GM12864 (cell line): Measurements from ENCODE around the gene DCTN1.

ENCODE experiments used
- DNase-seq: peaks from one replicate; pipeline ENCODE4 v3.0.0-alpha.2; 2011; ENCODE audit warnings: low read depth
- H3K4me3 ChIP-seq: 2 replicates; pipeline ENCODE4 v1.5.1; 2011; ENCODE audit warnings: mild to moderate bottlenecking, low read depth, low read length, control low read depth
- TF ChIP-seq, protein P1 (sequence below): IDR thresholded peaks from 2 replicates; pipeline ENCODE4 v1.5.1; 2011; ENCODE audit warnings: low read depth, mild to moderate bottlenecking, moderate library complexity, low read length, control low read depth, inconsistent platforms; ENCODE audit errors: missing control alignments

Gene DCTN1

DNA sequence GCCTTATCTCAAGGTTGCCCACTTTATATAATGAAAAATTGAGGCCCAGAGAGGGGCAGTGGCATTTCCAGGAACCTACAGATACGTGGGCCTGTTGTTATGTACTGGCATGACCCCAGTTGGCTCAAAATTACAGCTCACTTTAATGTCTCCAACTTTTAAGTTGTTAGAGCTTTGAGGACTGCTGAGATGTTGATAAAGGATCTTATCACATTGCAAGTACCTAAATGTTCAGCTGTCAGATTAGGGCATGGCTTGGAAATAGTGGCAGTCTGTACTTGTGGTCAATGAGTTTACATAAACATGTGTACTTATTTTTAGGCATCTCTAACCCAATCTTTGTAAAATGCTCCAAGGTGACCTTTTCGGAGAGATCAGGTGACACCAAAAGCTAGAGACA, 51.5 kb downstream of the DCTN1 start:
- no peak overlapping the region for H3K4me3 ChIP-seq
- TF ChIP-seq, protein P1, sequence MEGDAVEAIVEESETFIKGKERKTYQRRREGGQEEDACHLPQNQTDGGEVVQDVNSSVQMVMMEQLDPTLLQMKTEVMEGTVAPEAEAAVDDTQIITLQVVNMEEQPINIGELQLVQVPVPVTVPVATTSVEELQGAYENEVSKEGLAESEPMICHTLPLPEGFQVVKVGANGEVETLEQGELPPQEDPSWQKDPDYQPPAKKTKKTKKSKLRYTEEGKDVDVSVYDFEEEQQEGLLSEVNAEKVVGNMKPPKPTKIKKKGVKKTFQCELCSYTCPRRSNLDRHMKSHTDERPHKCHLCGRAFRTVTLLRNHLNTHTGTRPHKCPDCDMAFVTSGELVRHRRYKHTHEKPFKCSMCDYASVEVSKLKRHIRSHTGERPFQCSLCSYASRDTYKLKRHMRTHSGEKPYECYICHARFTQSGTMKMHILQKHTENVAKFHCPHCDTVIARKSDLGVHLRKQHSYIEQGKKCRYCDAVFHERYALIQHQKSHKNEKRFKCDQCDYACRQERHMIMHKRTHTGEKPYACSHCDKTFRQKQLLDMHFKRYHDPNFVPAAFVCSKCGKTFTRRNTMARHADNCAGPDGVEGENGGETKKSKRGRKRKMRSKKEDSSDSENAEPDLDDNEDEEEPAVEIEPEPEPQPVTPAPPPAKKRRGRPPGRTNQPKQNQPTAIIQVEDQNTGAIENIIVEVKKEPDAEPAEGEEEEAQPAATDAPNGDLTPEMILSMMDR: no peak
- DNase-seq: no peak

DNA sequence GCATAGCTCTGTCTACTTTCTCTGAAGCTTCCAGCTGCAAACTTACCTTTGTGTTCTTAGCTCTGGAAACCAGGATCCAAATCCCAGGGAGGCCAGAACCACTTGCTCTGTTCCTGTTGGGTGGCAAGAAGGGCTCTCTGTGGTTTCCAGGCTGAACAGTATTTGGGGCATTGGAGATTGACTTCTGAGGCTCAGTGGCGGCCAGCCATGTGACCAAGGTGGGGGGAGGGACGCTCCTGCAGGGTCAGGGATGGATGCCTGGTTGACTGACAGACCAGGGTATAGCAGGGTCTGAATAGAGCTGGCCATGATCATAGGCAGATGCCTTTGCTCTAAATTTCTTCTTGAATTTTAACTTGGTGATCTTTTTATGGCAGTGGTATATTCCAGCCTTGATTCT, 52.0 kb downstream of the DCTN1 start:
- no peak overlapping the region for H3K4me3 ChIP-seq
- no peak for DNase-seq
- TF ChIP-seq, protein P1: no peak

DNA sequence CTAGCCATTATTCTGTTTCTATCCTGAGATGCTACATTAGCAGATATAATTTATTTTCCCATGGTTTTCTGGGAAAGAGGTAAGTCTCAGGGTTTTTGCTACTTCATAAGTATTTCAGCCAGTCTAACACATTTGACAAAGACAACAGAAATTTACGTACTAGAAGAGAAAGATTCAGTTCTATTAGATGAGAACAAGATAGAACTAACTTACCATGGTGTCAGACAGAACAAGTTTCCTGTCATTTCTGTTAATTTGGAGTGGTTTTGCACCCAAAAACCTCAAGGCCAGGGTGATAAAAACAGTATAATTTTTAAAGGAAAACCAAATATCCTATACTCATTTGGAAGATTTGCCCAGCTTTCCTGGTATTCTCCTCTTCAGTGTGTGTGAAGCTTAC, 52.5 kb downstream of the DCTN1 start:
- H3K4me3 ChIP-seq: no peak overlapping the region
- DNase-seq: no peak
- TF ChIP-seq, protein P1: no peak

DNA sequence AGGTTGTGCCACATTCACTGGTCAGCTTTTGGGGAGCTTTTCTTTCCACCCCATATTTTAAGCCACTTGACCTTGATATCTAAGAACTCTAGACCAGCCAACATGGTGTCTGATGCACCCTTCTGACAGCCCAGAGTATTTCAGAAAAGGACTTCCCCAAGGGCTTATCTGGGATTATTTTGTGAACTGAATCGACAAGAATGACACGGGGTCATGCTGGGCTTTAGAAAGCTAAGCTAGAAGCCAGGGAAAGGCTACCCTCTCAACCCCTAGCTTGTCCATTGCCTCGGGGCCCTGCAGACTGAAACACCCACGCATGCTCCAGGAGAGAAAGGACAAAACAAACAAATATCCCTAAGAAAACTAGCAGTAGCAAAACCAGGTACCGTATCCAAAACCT, 52.9 kb downstream of the DCTN1 start:
- TF ChIP-seq, protein P1: peak; percentile 19
- no peak for DNase-seq
- no peak overlapping the region for H3K4me3 ChIP-seq

DNA sequence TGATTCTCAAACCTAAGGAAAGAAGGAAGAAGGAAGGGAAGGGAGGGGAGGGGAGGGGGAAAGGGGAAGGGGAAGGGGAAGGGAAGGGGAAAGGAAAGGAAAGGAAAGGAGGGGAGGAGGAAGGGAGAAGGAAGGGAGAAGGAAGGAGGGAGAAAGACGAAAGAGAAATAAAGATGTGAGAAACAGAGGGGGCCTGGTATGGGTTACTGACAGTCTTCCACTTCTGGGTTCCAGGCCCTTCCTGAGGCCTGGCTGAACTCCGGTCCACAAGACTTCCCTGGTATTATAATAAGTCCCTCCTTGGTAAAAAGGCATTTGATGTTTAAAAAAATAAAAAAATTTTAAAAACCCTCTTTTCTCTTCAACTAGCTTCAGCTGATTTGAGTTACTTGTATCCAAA, 54.3 kb downstream of the DCTN1 start:
- no peak overlapping the region for H3K4me3 ChIP-seq
- DNase-seq: no peak
- TF ChIP-seq, protein P1: no peak

DNA sequence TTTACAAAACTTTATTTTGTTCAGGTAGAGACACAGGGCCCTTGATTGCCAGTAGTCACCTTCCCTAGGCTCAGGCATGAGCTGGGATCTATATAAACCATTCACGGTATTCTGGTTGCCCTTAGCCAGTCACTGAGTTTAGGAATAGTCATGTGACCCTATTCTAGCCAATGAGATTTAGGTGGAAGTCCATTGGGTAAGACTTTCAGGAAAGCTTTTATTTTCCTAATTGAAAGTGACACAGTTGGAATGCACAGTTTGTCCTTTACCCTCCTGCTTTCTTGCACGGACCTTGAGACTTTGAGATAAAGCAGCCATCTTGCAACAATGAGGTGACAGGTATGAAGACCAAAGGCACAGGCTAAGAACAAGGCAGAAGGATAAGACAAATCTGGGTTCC, 58.4 kb downstream of the DCTN1 start:
- H3K4me3 ChIP-seq: no peak overlapping the region
- no peak for DNase-seq
- TF ChIP-seq, protein P1: no peak

DNA sequence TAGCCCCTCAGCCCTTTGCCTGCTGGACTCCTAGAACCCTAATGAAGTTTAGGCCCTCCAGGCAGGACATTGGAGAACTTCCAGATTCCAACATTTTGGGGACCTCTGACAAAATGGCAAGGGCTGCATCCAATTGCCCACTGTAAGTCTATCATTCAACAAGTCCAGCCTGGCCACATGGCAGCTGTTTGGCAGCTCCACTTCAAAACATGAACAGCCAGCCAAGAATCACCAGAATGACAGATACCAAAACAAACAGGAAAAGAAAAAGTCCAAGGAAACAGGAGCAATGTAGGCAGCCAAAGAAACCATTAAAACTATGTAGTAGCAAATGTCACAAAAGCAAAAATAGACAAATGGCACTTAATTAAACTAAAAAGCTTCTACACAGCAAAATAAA, 62.4 kb downstream of the DCTN1 start:
- TF ChIP-seq, protein P1: no peak
- no peak for DNase-seq

More for the DNA sequence above, 62.4 kb downstream of the DCTN1 start:
- no peak overlapping the region for H3K4me3 ChIP-seq
